NCI-H1092 (cell line): Measurements from ENCODE around the gene SAFB.
"Not testable (repeated sequence)": the region's sequence is repeated elsewhere in the genome, so short reads cannot be mapped to it uniquely, and the experiment has no call there.

Experiments used
- DNase-seq: peaks from one replicate; lab custom pipeline; 2025; lab: John Stamatoyannopoulos, UW

Gene SAFB

DNA sequence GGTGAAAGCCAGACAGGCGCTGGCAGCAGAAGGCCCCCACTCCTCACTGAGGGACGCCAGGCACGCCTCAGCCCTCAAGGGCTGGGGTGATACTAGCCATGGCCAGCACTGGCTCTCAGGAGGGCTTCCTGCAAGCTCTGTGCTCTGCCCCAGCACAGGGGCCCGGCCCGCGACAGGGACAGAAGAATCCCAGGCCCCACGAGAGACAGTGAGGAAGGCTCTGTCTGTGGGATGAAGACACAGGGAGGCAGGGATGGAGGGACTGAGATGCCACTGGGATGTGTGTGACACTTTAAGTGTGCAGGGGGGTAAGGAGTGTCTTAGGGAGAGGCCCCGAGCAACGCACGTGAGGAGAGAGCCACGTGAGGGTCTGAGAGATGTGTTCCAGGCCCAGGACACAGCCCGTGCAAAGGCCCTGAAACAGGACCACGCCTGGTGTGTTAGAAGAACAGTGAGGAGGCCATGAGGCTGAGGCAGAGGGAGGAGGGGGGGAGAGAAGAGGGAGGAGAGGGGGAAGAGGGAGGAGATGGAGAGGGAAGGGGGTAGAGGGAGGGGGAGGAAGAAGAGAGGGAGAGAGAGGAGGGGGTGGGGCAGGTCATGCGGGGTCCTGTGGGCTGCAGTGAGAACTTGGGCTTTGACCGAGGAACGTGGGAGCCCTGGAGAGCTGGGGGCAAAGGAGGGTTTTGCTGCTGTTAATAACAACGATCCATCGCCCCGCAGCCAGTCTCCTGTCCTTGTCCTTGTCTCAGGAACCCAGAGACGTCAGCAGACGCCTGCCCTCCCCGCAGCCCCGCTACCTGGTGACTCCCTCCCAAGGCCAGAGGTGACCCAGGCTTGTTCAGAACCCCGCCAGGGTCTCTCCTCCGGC lies 74.4 kb downstream of the SAFB start:
- no peak for DNase-seq

GRCh38 chr19:5697890-5698634 lies 75.2 kb downstream of the SAFB start:
- no peak for DNase-seq

DNA sequence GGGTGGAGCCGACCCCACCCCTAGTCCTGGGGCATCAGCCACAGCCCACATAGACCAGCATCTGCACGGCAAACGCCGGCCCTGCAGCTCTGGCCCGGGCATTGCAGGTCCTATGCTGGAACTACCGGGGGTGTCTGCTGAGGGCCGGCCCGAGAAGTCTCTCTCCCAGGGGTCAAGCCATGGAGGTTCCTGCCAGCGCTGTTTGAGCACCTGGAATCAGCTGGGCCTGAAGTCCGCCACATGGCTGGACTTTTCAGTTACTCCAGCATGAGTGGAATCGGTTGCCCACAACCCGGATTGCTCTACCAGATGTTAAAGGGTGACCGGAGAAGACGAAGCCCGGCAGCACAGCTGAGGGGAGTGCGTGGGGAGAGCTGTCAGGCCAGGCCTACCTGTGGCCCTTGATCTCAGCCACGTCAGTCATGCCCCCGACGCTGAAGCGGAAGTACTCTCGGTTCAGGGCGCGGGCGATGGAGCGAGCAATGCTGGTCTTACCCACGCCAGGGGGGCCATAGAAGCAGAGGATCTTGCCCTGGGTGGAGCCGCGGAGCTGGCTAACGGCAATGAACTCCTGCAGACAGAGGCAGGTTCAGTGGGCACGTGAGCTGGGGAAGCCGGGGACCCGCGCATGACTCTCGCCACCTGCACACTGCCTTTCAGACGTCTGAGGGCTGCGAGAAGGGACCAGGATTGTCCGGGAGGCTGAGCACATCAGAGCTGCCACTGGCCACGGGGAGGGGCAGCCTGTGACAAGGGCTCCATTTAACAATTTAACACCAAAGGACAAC lies 75.9 kb downstream of the SAFB start:
- DNase-seq, result no peak

- no peak for DNase-seq
Measured at GRCh38 chr19:5700455-5701092, 77.7 kb downstream of the SAFB start.

DNA sequence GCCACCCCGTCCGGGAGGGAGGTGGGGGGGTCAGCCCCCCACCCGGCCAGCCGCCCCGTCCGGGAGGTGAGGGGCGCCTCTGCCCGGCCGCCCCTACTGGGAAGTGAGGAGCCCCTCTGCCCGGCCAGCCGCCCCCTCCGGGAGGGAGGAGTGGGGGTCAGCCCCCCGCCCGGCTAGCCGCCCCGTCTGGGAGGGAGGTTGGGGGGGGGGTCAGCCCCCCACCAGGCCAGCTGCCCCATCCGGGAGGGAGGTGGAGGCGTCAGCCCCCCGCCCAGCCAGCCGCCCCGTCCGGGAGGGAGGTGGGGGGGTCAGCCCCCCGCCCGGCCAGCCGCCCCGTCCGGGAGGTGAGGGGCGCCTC lies 79.1 kb downstream of the SAFB start:
- DNase-seq, result not testable (repeated sequence)

GRCh38 chr19:5703819-5704818 lies 81.2 kb downstream of the SAFB start:
- DNase-seq, result no peak

GRCh38 chr19:5705552-5705951 lies 82.7 kb downstream of the SAFB start:
- no peak for DNase-seq

- no peak for DNase-seq
Measured at GRCh38 chr19:5706876-5707573, 84.1 kb downstream of the SAFB start.

GRCh38 chr19:5707576-5708575 lies 85.0 kb downstream of the SAFB start:
- no peak for DNase-seq

- no peak for DNase-seq
Measured at GRCh38 chr19:5711025-5711424, 88.1 kb downstream of the SAFB start.

- no peak for DNase-seq
Measured at GRCh38 chr19:5711713-5712161, 88.9 kb downstream of the SAFB start.

- DNase-seq, result no peak
Measured at GRCh38 chr19:5713228-5713627, 90.3 kb downstream of the SAFB start.

- DNase-seq, result no peak
Measured at GRCh38 chr19:5714816-5715215, 91.9 kb downstream of the SAFB start.

- DNase-seq, result no peak
Measured at GRCh38 chr19:5717215-5717935, 94.5 kb downstream of the SAFB start.
